Activated naive CD8-positive, alpha-beta T cell treated with anti-CD3 and anti-CD28 coated beads, Interleukin-2, amount 50 U/mL, for 24 hours (primary cell): Measurements from ENCODE around the gene DTHD1.

ENCODE experiments used
- ATAC-seq: fragments of 150-1000 bp; cut with Tn5 transposase; one replicate; pipeline ENCODE4 v1.10.0; 2021
- DNase-seq: peaks from one replicate; pipeline ENCODE4 v3.0.0; 2021
- H3K27ac Mint-ChIP-seq: one replicate; pipeline ENCODE4 v1.8.0; 2021; ENCODE audit warnings: mild to moderate bottlenecking, mixed read lengths
- H3K27me3 Mint-ChIP-seq: one replicate; pipeline ENCODE4 v1.8.0; 2021; ENCODE audit warnings: mixed read lengths
- H3K36me3 Mint-ChIP-seq: one replicate; pipeline ENCODE4 v1.8.0; 2021; ENCODE audit warnings: low read depth, mixed read lengths
- H3K4me1 Mint-ChIP-seq: one replicate; pipeline ENCODE4 v1.8.0; 2021; ENCODE audit warnings: mixed read lengths
- H3K4me3 Mint-ChIP-seq: one replicate; pipeline ENCODE4 v1.8.0; 2021; ENCODE audit warnings: mild to moderate bottlenecking, moderate library complexity, mixed read lengths
- H3K9me3 Mint-ChIP-seq: one replicate; pipeline ENCODE4 v1.8.0; 2021; ENCODE audit warnings: mixed read lengths

The DTHD1 gene

GRCh38 chr4:36385951-36386571 lies 104.6 kb downstream of the DTHD1 start:
- DNase-seq (peak; percentile 20), ATAC-seq (peak; percentile 76)
- Mint-ChIP-seq H3K9me3 (no peaks in the 10 kb centered on the region), H3K27ac (peak overlapping the region; percentile 67), H3K36me3 (no peaks in the 10 kb centered on the region), H3K4me3 (peak overlapping the region; percentile 28), H3K27me3 (no peaks in the 10 kb centered on the region), H3K4me1 (peaks cover 22% of the 10 kb centered on the region)

GRCh38 chr4:36386691-36387090 lies 105.3 kb downstream of the DTHD1 start:
- Mint-ChIP-seq H3K27me3 (no peaks in the 10 kb centered on the region), H3K27ac (peak overlapping the region; percentile 67), H3K9me3 (no peaks in the 10 kb centered on the region), H3K36me3 (no peaks in the 10 kb centered on the region), H3K4me1 (peaks cover 22% of the 10 kb centered on the region), H3K4me3 (no peak overlapping the region)
- no peak for ATAC-seq
- no peak for DNase-seq

- Mint-ChIP-seq H3K4me3 (no peak overlapping the region), H3K4me1 (peaks cover 31% of the 10 kb centered on the region), H3K27me3 (no peaks in the 10 kb centered on the region), H3K9me3 (no peaks in the 10 kb centered on the region), H3K27ac (no peak overlapping the region), H3K36me3 (no peaks in the 10 kb centered on the region)
- no peak for DNase-seq
- no peak for ATAC-seq
Observed at GRCh38 chr4:36388710-36389109, 107.3 kb downstream of the DTHD1 start.

- ATAC-seq, result no peak
Observed at GRCh38 chr4:36391411-36391810, 110.0 kb downstream of the DTHD1 start.

GRCh38 chr4:36392024-36392423 lies 110.6 kb downstream of the DTHD1 start:
- no peak for DNase-seq
- Mint-ChIP-seq H3K36me3 (no peaks in the 10 kb centered on the region), H3K27me3 (no peaks in the 10 kb centered on the region), H3K4me1 (peaks cover 28% of the 10 kb centered on the region), H3K9me3 (no peaks in the 10 kb centered on the region), H3K4me3 (no peak overlapping the region), H3K27ac (no peak overlapping the region)
- no peak for ATAC-seq

More at GRCh38 chr4:36391411-36391810, 110.0 kb downstream of the DTHD1 start:
- no peaks in the 10 kb centered on the region for H3K9me3 Mint-ChIP-seq
- no peak overlapping the region for H3K27ac Mint-ChIP-seq
- peaks cover 33% of the 10 kb centered on the region for H3K4me1 Mint-ChIP-seq
- H3K4me3 Mint-ChIP-seq, result no peak overlapping the region
- no peaks in the 10 kb centered on the region for H3K36me3 Mint-ChIP-seq
- no peaks in the 10 kb centered on the region for H3K27me3 Mint-ChIP-seq
- DNase-seq, result no peak

GRCh38 chr4:36392916-36393315 lies 111.5 kb downstream of the DTHD1 start:
- no peaks in the 10 kb centered on the region for H3K36me3 Mint-ChIP-seq
- H3K4me1 Mint-ChIP-seq, result peaks cover 24% of the 10 kb centered on the region
- ATAC-seq (no peak), DNase-seq (no peak)
- no peaks in the 10 kb centered on the region for H3K27me3 Mint-ChIP-seq
- no peak overlapping the region for H3K27ac Mint-ChIP-seq
- H3K4me3 Mint-ChIP-seq, result no peak overlapping the region
- H3K9me3 Mint-ChIP-seq, result no peaks in the 10 kb centered on the region
